Erythroblast (primary cell): ENCODE data around the gene CTNNA1.

Source experiments
- GATA1 ChIP-seq: IDR thresholded peaks from 2 replicates; pipeline ENCODE4 v1.6.1; 2011; ENCODE audit warnings: low read depth, mild to moderate bottlenecking, control low read depth, low read length, moderate library complexity
- POLR2A ChIP-seq: IDR thresholded peaks from 2 replicates; pipeline ENCODE4 v1.6.1; 2011; ENCODE audit warnings: mild to moderate bottlenecking, low read length

- TF ChIP-seq POLR2A: no peak
- TF ChIP-seq GATA1: no peak
Measured at GRCh38 chr5:138947780-138948179, 194.6 kb downstream of the CTNNA1 start.
